OCI-LY7 (cell line): ENCODE data around the gene COL20A1. TPM values are rescaled to one million over a fixed set of nuclear protein-coding genes. Genes with fewer than 3 reads are reported as not detected.

Experiments
- BruUV-seq: library from RNA; stranded (reverse); fragments of 400-500 nt; replicated peaks from 2 replicates; lab custom pipeline; 2021; lab: Mats Ljungman, UMichigan
- CTCF ChIA-PET: fragments of 300-600 bp; sonication (Branson Sonifier 250); formaldehyde crosslinking; loops from one replicate; lab custom pipeline; 2022; ENCODE audit warnings: antibody characterized with exemption; ENCODE audit not compliant: unreplicated experiment; lab: Charles Lee
- POLR2A ChIA-PET: fragments of 300-600 bp; sonication (Branson Sonifier 250); formaldehyde crosslinking; loops from one replicate; lab custom pipeline; 2022; ENCODE audit warnings: antibody characterized with exemption; lab: Charles Lee
- DNase-seq: peaks from one replicate; pipeline ENCODE4 v3.0.0-alpha.2; 2015; ENCODE audit warnings: low spot score
- H2AFZ ChIP-seq: fragments of 200-600 bp; sonication (generic), shearing (Covaris generic); 2 replicates; pipeline ENCODE4 v1.6.1; 2014; ENCODE audit warnings: mild to moderate bottlenecking, antibody characterized with exemption, low read length, moderate library complexity
- H3K27ac ChIP-seq: fragments of 200-600 bp; sonication (generic); 2 replicates; pipeline ENCODE4 v1.5.1; 2014; ENCODE audit warnings: mixed run types, low read depth, mild to moderate bottlenecking, moderate library complexity, low read length, inconsistent platforms; ENCODE audit not compliant: poor library complexity, severe bottlenecking
- H3K36me3 ChIP-seq: fragments of 200-600 bp; sonication (generic); 2 replicates; pipeline ENCODE4 v1.6.1; 2014; ENCODE audit warnings: mild to moderate bottlenecking, antibody characterized with exemption, low read length, moderate library complexity, mixed read lengths; ENCODE audit not compliant: insufficient read depth
- H3K4me1 ChIP-seq: fragments of 200-600 bp; sonication (generic); 2 replicates; pipeline ENCODE4 v1.5.1; 2014; ENCODE audit warnings: mild to moderate bottlenecking, low read length; ENCODE audit not compliant: insufficient read depth, poor library complexity, severe bottlenecking
- H3K4me2 ChIP-seq: fragments of 200-600 bp; sonication (generic); 2 replicates; pipeline ENCODE4 v1.6.1; 2014; ENCODE audit warnings: mild to moderate bottlenecking, low read length
- H3K4me3 ChIP-seq: fragments of 200-600 bp; sonication (generic); 2 replicates; pipeline ENCODE4 v1.5.1; 2014; ENCODE audit warnings: mild to moderate bottlenecking, low read depth, low read length; ENCODE audit not compliant: poor library complexity, severe bottlenecking
- H3K79me2 ChIP-seq: fragments of 200-600 bp; sonication (generic); 2 replicates; pipeline ENCODE4 v1.6.1; 2016; ENCODE audit warnings: low read depth, mild to moderate bottlenecking, low read length, moderate library complexity, mixed read lengths; ENCODE audit not compliant: insufficient read depth
- H3K9me2 ChIP-seq: fragments of 200-600 bp; sonication (generic); 2 replicates; pipeline ENCODE4 v1.6.1; 2016; ENCODE audit warnings: mild to moderate bottlenecking, low read length, mixed read lengths; ENCODE audit not compliant: insufficient read depth
- H3K9me3 ChIP-seq: fragments of 200-600 bp; sonication (generic); 2 replicates; pipeline ENCODE4 v1.6.1; 2014; ENCODE audit warnings: mild to moderate bottlenecking, mixed run types, low read length, mixed read lengths
- H4K20me1 ChIP-seq: fragments of 200-600 bp; sonication (generic); 2 replicates; pipeline ENCODE4 v1.6.1; 2014; ENCODE audit warnings: mild to moderate bottlenecking, antibody characterized with exemption, low read length, moderate library complexity, mixed read lengths; ENCODE audit not compliant: insufficient read depth
- EZH2phosphoT487 ChIP-seq: fragments of 200-600 bp; sonication (generic); IDR thresholded peaks from 2 replicates; pipeline ENCODE4 v1.6.1; 2018; ENCODE audit warnings: low read depth, borderline replicate concordance, mild to moderate bottlenecking, mixed run types, antibody characterized with exemption, low read length, moderate library complexity, mixed read lengths
- intact Hi-C: fragments of 100-400 bp; cut with micrococcal nuclease; formaldehyde crosslinking; loops from one replicate; pipeline ENCODE4 v1.10.0; 2022; ENCODE audit not compliant: unreplicated experiment
- total RNA-seq, 2 experiments: library from RNA; depleted of rRNA in 1 of 2; stranded (reverse); fragments of >200 nt in 1 of 2; shearing (Covaris generic) in 1 of 2; gene quantifications; 2 replicates each; pipeline ENCODE4 v1.2.3, GENCODE V29; 2014 to 2022
- TF ChIP-seq, protein P1 (sequence below): fragments of 200-600 bp; sonication (generic); conservative IDR thresholded peaks from 2 replicates; pipeline ENCODE4 v1.5.1; 2014; ENCODE audit warnings: mild to moderate bottlenecking, antibody characterized with exemption, low read length, moderate library complexity, mixed read lengths

The COL20A1 gene
- total RNA-seq, 2 experiments from 2014 or later: 0.15 TPM; not detected in 1

DNA sequence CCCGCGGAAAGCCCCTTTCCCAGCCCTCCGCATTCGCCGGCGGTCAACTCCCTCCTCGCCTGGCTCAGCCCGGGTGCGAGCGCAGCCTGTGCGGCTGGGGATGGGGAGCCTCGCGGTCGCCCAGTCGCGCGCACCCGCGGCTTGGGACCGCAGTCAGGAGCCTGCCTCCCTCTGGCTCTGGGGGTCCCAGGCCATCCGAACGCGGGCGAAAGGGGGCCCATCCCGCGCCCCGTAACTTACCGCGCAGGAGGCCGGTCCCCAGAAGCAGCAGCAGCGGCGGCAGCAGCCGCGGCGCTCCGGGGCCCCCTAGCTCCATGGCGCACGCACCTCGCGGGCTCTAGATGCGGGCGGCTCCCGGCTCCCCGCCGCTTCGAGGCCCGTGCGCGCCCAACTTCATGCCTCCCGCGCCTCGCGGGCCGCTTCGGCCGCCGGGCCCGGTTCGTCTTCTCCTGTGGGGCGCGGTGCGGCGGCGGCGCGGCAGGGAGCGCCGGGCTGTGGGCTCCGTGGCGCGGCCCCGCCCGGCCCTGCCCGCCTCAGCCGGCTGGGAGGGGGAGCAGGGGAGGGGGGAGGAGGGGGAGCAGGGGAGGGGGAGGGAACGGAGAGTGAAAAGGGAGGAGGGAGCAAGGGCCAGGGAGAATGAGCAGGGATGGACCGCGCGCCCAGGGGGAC, 68.0 kb downstream of the COL20A1 start, which contains the start of gene CHRNA4:
TSS of gene CHRNA4 (minus strand) at position 500 of the 669 bp plus-strand sequence. CDS start at position 316, 184 bp downstream.
- POLR2A ChIA-PET: no interaction called here

DNA sequence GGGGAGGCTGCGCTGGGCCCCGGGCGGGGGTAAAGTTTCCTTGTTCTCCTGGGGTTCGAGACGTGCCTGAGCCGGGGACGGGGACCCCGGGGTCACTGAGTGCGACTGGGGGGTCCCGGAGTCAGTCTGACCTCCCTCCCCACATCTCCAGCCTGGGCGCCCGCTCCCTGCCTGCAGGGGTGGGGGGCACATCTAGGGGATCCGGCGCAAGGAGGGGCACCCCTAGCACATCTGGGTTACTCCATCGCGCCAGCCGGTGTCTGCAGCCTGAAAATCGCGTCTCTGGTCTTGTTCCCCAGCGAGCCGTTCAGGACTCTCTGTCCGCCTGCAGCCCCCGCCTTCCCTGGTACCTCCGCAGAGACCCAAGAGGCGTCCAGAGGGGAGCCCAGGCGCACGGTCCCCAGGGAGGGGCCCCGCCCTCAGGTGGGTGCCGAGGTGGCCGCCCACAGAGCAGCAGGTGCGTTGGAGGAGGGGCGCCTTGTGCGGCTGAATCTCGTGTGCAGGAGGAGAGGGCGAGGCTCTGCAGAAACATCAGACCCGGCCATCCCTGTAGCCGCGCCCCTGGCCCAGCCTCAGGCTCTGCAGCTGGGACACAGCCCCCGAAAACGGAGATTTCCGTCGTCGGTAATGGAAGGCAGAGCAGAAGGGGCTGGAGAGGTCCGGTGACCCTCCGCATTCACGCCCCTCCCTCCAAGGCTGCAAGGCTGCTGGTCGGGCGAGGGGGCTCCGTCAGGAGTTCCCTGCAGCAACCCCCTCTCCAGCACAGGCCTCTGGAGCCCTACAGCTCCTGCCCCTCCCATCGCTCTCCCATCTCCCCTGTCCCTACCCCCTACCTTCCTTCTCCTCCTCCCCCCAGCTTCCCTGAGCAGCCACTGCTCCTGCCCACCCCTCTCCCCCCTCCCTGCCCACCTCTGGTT, 68.8 kb downstream of the COL20A1 start:
- POLR2A ChIA-PET: no interaction called here
- intact Hi-C loops: no loop called here
- CTCF ChIA-PET: interaction anchor here (0.5 to 0.7 kb wide), 2 partner anchors 515 to 868 kb away, joined by 3 to 4 read pairs; no protein-coding TSS in a partner anchor

More for the DNA sequence above, 68.0 kb downstream of the COL20A1 start, which contains the start of gene CHRNA4:
- Histone ChIP-seq H4K20me1 (no peaks in the 10 kb centered on the region), H3K4me3 (no peak within 1 kb of the TSS), H2AFZ (no peak within 1 kb of the TSS), H3K4me1 (no peaks in the 10 kb centered on the region), H3K36me3 (no peaks in the 10 kb centered on the region), H3K9me3 (no peaks in the 10 kb centered on the region), H3K79me2 (no peaks in the 10 kb centered on the region), H3K27ac (no peak within 1 kb of the TSS), H3K4me2 (no peak within 1 kb of the TSS), H3K9me2 (no peaks in the 10 kb centered on the region)
- BruUV-seq: no TSS peak
- TF ChIP-seq EZH2phosphoT487: no peak
- TF ChIP-seq, protein P1, sequence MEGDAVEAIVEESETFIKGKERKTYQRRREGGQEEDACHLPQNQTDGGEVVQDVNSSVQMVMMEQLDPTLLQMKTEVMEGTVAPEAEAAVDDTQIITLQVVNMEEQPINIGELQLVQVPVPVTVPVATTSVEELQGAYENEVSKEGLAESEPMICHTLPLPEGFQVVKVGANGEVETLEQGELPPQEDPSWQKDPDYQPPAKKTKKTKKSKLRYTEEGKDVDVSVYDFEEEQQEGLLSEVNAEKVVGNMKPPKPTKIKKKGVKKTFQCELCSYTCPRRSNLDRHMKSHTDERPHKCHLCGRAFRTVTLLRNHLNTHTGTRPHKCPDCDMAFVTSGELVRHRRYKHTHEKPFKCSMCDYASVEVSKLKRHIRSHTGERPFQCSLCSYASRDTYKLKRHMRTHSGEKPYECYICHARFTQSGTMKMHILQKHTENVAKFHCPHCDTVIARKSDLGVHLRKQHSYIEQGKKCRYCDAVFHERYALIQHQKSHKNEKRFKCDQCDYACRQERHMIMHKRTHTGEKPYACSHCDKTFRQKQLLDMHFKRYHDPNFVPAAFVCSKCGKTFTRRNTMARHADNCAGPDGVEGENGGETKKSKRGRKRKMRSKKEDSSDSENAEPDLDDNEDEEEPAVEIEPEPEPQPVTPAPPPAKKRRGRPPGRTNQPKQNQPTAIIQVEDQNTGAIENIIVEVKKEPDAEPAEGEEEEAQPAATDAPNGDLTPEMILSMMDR: no peak
- DNase-seq: no peak
- CTCF ChIA-PET: no interaction called here
- intact Hi-C loops: no loop called here

More for the DNA sequence above, 68.8 kb downstream of the COL20A1 start:
- H3K9me3 ChIP-seq: no peaks in the 10 kb centered on the region
- no peak overlapping the region for H3K4me3 ChIP-seq
- no peak for DNase-seq
- no peaks in the 10 kb centered on the region for H3K4me1 ChIP-seq
- H3K79me2 ChIP-seq: no peaks in the 10 kb centered on the region
- TF ChIP-seq, protein P1: no peak
- no peak for TF ChIP-seq EZH2phosphoT487
- no peaks in the 10 kb centered on the region for H3K9me2 ChIP-seq
- no peak overlapping the region for H3K4me2 ChIP-seq
- BruUV-seq: no TSS peak
- H2AFZ ChIP-seq: no peak overlapping the region
- no peaks in the 10 kb centered on the region for H4K20me1 ChIP-seq
- no peak overlapping the region for H3K27ac ChIP-seq
- H3K36me3 ChIP-seq: no peaks in the 10 kb centered on the region
